ENCODE measurements around the gene FCER1G.
"Not testable (repeated sequence)": the region's sequence is repeated elsewhere in the genome, so short reads cannot be mapped to it uniquely, and the experiment has no call there.

The FCER1G gene

DNA sequence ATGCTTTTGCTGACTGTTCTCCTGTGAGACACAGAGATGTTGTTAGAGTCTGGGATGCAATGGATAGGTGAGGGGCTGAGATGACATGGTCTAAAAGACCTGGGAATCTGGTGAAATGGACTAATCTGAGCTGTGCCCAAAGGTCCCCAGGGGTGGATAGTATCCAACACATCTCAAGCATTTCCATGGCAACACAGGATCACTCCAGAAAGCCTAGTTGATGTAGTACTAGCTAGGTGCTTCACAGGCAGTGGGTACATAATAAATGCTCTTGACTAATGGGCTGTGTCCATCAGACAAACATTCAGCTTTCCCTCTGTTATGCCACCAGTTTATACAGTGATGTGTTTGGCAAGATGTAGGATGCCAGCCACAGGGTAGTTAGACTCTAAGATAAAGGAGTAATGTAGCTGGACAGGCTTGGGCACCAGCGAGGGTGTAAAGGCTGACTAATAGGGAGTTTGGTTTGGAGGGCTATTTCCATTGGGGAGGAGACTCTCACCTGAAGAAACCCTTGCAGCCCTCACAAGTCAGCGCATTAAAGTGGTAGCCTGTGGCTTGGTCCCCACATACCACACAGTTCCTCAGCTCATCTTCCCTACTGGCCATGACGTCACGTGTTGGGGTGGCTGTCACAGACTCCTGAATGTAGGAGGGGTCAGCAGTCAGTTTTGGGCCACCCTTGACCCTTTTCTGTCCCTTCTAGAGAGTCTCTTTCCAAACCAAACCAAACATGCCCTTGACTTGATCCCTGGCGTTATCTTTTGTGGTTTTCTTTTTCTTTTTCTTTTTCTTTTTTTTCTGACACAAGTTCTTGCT is 21.1 kb downstream of the FCER1G start:
- DNase-seq: no peak

DNA sequence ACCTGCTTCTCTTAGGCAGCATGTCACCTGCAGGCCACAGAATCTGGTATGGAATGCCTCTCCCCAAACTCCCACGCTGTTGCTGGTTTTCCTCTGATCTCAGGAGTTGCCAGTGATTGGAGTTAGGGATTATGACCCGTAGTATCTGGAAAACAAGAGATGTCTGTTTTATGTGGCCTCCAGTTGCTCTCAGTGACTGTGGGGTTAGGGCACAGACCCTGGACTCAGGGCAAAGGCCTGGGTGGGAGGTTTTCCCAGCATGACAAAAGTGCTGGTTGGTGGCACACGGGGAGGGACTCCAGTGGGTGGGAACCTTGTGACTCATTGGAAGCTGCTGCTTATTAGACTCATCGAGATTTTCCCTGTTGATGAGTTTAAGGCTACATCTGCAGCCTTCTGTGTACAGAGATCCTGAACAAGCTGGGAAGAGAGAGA is 23.0 kb downstream of the FCER1G start, which contains the start of gene NR1I3:
TSS of gene NR1I3 (minus strand) at position 165 of the 435 bp plus-strand sequence. CDS start 1,638 bp downstream, outside the sequence.
- no peak for DNase-seq

DNA sequence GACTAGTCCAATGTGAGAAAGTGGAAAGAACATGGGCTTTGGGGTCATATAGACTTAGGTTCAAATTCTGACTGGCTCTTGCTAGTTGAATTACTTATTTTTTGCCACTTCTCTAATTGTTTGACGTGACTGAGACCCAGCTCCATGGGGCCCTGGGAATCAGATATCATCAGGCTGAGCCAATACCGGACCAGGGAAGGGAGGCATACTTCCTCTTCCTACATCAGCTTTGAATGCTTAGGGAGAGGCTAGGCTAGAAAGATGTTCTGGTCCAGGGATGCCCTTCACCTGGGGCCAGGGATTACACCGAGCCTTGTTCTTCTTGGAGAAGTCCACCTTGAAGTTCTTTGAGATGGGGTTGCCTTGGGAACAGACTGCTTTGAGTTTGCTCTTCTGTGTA is 26.6 kb downstream of the FCER1G start:
- no peak for DNase-seq

GRCh38 chr1:161242313-161242712 is 27.2 kb downstream of the FCER1G start:
- DNase-seq: no peak

- DNase-seq: no peak
These were observed 29.8 kb downstream of the FCER1G start for GRCh38 chr1:161244888-161245287.

DNA sequence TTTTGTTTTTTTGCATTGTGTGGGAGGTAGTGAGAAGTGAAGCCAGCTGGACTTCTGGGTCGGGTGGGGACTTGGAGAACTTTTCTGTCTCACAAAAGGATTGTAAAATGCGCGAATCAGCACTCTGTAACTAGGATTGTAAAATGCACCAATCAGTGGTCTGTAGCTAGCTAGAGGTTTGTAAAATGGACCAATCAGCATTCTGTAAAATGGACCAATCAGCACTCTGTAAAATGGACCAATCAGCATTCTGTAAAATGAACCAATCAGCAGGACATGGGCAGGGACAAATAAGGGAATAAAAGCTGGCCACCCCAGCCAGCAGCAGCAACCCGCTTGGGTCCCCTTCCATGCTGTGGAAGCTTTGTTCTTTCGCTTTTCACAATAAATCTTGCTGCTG is 35.0 kb downstream of the FCER1G start:
- DNase-seq: not testable (repeated sequence)

DNA sequence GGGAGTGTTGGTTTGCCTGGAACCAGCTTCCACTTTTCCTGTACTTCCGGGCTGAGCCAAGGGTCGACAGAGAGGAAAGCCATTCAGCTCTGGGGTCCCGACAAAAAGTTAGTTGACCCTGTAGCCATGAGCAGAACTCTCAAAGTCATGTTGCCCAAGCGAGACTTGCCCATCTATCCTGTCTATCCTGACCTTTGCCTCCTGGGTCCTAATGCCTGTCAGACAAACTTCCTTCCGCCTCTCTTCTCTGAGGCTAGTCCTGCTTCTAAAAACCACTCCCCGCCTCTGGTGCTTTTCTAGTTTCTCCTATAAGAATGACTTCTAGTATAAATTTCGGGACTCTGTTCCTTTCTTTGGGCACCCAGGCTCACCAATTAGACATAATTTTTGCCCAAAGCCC is 35.7 kb downstream of the FCER1G start:
- no peak for DNase-seq

GRCh38 chr1:161251579-161251978 is 36.5 kb downstream of the FCER1G start:
- no peak for DNase-seq

GRCh38 chr1:161255302-161255701 is 40.2 kb downstream of the FCER1G start:
- DNase-seq: not testable (repeated sequence)

DNA sequence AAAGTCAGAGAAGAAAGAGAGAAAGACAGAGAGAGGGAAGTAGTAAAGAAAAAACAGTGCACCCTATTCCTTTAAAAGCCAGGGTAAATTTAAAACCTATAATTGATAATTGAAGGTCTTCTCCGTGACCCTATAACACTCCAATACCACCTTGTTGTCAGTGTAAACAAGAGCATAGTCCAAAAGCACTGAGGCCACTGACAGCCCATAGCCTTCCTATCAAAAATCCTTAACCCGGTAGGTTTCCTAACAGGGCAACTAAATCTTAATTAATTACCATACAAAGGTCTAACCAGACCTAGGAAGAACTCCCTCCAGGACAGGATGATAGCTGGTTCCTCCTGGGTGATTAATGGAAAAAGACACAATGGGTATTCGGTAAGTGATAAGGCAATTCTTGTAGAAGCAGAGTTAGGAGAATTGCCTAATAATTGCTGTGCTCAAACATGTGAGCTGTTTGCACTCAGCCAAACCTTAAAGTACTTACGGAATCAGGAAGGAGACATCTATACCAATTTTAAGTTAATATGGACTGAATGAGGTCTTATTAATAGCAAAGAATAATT is 40.9 kb downstream of the FCER1G start:
- DNase-seq: not testable (repeated sequence)

- DNase-seq: not testable (repeated sequence)
These were observed 42.0 kb downstream of the FCER1G start for GRCh38 chr1:161257109-161257508.

DNA sequence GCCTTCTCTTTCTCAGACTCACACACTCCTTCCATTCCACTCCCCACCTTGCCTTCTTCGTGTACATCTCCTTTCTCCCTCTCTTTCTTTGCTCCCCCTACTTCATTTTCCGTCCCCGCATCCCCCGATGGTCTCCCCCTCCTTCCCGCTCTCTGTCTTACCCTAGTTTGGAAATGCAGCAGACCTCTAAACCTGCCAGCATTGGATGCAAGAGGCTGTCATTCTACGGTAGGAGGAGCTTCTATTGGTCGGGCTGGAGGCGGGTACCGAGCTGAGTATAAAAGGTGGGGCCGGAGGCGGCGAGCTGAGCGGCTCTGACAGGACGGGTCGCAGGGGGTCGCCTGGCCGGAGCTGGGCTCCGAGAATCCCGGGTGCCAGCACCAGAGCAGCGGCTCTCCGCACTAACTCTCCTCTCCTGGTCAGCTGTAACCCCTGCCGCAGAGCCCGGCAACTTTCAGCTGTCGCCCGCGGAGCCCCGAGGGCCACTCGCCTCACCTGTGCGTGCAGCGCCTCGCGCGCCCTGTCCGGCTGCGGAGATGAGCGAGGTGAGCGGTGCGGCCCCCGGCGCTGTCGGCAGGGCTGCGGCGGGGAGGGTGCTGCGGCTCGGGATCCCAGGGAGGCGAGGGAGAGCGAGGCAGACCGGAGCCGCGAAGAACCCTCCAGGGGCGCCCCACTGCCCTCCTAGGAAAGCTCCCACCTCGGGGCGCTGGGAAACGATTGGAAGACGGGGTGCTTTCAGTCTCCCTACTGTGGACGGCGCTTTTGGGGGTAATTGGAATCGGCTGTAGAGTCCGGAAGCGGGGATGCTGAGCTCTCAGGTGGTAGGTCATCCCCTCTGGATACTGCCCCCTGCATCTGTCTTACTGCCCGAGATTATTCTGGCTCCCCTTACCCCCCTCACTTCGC is 43.6 kb downstream of the FCER1G start, which contains the start of gene PCP4L1:
TSS of gene PCP4L1 (plus strand) at position 307 of the 906 bp plus-strand sequence. CDS start at position 537, 230 bp downstream.
- DNase-seq: no peak

DNA sequence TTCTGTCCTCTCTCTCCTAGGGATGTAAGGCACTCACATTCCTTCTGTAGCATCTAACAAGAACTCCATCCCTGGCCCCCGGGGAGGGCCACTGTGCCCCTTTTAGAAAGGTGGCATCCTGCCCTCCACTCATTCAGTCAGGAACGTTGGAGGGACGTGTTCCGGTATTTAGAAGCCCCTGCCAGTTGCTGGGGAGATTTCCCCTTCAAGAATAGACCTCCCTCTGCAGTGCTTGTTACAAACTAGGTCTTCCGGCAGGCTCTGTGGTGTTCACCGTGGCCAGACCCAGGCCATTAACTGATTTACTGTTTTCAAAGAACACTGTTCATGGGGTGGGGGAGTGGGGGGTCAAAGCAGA is 44.2 kb downstream of the FCER1G start:
- DNase-seq: no peak

DNA sequence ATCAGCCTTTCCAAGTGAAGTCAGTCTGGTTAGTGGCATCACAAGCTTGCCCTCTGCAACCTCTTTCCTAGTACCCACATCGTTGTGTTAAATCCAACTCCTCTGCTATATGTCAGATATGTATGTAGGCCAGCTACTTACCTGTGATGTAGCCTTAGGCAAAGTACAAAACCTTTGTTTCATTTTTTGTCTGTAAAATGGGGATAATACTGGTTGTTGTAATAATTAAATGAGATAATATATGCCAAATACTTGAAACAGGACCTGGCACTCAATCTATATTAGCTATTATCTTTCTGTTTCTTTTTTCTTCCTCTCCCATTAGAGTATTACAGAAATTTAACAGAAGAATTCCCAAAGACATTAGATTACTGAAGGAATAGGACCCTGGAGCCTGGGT is 44.7 kb downstream of the FCER1G start:
- no peak for DNase-seq

DNA sequence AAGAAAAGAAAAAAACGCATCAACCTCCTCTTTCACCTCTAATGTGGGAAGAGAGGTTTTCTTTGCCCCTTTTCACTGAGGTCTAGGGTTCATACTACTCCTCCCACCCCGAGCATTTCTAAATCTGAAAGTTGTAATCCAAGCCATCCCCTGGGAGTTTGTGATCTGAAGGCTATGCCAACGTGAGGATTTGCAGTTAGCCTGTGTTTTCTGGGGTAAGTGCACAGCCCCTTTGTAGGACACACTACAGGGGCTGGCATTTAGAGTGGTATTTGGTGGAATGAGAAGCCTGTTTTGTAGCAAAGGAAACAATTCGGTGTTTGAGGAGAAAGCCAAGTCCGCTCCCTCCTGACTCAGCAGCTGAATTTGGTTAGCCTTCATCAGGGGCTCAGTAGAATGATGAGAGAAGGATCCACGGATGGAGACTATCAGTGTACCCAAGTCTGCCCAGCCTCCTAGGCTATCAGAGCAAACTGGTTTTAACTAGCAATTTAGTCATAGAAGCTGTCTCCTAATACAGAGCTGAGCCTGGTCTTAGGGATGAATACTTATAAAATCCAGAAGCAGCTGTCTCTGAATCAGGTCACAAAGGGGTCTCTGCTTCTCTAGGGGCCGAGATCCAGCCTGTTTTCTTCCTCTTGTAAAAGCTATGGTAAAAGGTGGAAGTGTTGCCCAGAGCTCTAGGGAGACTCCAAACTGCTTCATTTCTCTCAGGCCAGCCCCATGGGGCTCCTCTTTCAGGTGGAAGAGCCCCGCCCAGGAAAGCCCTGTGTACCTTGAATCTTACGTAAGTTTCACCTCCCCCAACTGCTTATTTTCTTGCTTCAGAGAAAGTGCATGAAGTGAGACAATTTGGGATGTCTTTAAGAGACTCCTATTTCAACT is 45.5 kb downstream of the FCER1G start:
- no peak for DNase-seq

- no peak for DNase-seq
These were observed 46.5 kb downstream of the FCER1G start for GRCh38 chr1:161261261-161262235.

GRCh38 chr1:161265305-161265704 is 50.2 kb downstream of the FCER1G start:
- no peak for DNase-seq

- DNase-seq: no peak
These were observed 51.1 kb downstream of the FCER1G start for GRCh38 chr1:161266202-161266601.

- no peak for DNase-seq
These were observed 51.7 kb downstream of the FCER1G start for GRCh38 chr1:161266836-161267235.

GRCh38 chr1:161267321-161267720 is 52.2 kb downstream of the FCER1G start:
- no peak for DNase-seq

Data from activated T-cell treated with anti-CD3 and anti-CD28 coated beads for 4 hours (primary cell).